Epithelial cell of esophagus (primary cell): ENCODE results near the gene RPUSD3.

Experiments
- DNase-seq: peaks from one replicate; pipeline ENCODE4 v3.0.0; 2010; ENCODE audit warnings: low read depth
- H3K4me3 ChIP-seq: 2 replicates; pipeline ENCODE4 v1.5.1; 2011; ENCODE audit warnings: mild to moderate bottlenecking, low read length, control low read depth
- TF ChIP-seq, protein P1 (sequence below): IDR thresholded peaks from 2 replicates; pipeline ENCODE4 v1.5.1; 2011; ENCODE audit warnings: low read depth, mild to moderate bottlenecking, low read length, control low read depth, inconsistent platforms; ENCODE audit not compliant: insufficient read depth; ENCODE audit errors: missing control alignments

Gene RPUSD3

GRCh38 chr3:9886328-9886727 is 42.5 kb upstream of the RPUSD3 start:
- no peak for DNase-seq
- H3K4me3 ChIP-seq = no peak overlapping the region
- TF ChIP-seq, protein P1, sequence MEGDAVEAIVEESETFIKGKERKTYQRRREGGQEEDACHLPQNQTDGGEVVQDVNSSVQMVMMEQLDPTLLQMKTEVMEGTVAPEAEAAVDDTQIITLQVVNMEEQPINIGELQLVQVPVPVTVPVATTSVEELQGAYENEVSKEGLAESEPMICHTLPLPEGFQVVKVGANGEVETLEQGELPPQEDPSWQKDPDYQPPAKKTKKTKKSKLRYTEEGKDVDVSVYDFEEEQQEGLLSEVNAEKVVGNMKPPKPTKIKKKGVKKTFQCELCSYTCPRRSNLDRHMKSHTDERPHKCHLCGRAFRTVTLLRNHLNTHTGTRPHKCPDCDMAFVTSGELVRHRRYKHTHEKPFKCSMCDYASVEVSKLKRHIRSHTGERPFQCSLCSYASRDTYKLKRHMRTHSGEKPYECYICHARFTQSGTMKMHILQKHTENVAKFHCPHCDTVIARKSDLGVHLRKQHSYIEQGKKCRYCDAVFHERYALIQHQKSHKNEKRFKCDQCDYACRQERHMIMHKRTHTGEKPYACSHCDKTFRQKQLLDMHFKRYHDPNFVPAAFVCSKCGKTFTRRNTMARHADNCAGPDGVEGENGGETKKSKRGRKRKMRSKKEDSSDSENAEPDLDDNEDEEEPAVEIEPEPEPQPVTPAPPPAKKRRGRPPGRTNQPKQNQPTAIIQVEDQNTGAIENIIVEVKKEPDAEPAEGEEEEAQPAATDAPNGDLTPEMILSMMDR = no peak

- H3K4me3 ChIP-seq = no peak overlapping the region
- DNase-seq = peak; percentile 92
- TF ChIP-seq, protein P1 = no peak
Observed at GRCh38 chr3:9884555-9885165, 40.9 kb upstream of the RPUSD3 start.

GRCh38 chr3:9883706-9884554 is 40.1 kb upstream of the RPUSD3 start:
- TF ChIP-seq, protein P1 = no peak
- no peak overlapping the region for H3K4me3 ChIP-seq
- no peak for DNase-seq

DNA sequence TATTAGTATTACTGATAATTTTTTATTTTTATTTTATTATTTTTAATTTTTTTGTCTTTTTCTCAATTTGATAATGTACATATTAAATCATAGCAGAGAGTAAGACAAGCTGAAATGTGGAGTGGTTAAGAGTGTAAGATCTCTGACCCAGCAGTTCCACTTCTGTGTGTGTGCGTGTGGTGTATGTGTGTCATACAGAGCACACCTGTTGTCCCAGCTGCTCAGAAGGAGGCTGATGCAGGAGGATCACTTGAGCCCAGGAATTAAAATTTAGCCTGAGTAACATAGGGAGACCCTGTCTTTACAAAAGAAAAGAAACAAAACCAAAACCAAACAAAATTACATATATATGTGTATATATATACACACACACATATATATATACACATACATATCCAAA is 37.6 kb upstream of the RPUSD3 start:
- TF ChIP-seq, protein P1 = no peak
- no peak for DNase-seq
- no peak overlapping the region for H3K4me3 ChIP-seq

DNA sequence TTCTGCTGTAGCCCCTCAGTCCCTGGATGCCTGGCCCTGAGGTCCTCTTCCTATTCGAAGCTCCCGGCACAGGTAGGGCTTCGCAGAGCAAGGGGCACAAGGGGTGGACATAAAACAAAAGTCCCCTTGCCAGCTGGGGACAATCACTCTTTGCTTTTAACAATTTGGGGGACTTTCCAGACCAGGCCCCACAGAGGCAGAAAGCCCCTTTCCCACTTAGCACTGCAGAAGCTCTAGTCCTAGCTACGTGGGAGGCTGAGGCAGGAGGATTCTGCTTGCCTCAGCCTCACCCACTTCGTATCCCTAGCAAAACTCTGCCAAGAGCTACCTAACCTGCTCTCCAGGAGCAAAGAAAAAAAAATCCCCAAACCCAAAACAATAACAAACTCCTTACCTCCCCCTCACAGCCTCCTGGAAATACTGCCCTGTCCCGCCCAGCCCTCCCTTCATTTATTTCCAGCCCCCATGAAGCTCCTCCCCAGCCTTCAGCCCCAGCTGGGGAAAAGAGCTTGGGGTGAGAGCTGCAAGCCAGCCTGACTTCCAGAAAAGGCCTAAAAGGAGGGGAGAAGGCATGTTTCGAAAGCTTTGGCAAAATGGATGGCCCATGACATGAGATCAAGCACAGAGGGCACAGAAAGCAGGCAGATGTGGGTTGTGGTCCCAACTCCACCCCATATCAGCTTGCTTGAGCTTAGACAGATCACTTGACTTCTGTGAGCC is 36.2 kb upstream of the RPUSD3 start, which contains the start of gene CIDEC:
TSS of gene CIDEC (minus strand) at position 424 of the 720 bp plus-strand sequence. CDS start 1,767 bp downstream, outside the sequence.
- TF ChIP-seq, protein P1 = no peak
- no peak within 1 kb of the TSS for H3K4me3 ChIP-seq
- DNase-seq = no peak

DNA sequence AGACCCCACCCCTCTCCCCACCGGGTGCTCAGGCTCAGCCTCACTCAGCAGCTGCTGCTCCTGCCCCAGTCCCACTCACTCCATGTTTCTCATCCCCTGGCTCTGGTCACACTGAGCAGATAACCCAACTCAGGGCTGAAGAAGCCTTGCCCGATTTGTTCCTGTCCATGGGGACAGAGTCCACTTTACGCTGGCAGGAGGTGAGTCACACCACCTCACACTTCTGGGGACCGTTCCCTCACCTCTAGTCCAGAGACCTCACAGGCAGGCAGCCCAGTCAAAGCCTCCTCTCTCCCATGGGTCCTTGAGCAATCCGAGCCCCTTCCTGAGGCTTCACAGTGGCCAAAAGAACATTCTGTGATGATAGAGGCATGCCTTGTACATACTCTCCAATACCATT is 34.9 kb upstream of the RPUSD3 start:
- TF ChIP-seq, protein P1 = no peak
- DNase-seq = no peak
- no peak overlapping the region for H3K4me3 ChIP-seq
